RPMI7951 (cell line): ENCODE data around the gene NOB1. TPM values are rescaled to one million over a fixed set of nuclear protein-coding genes. Genes with fewer than 3 reads are reported as not detected.

Experiments used
- DNase-seq: peaks from one replicate; pipeline ENCODE4 v3.0.0-alpha.2; 2012; ENCODE audit warnings: low read depth
- total RNA-seq: library from RNA; depleted of rRNA; stranded (reverse); fragments of >200 nt; shearing (Covaris generic); gene quantifications from 2 replicates; pipeline ENCODE4 v1.2.3, GENCODE V29; 2014

NOB1 gene
- total RNA-seq, 1 experiment from 2014 or later = 26.8 TPM

- DNase-seq = no peak
Measured at GRCh38 chr16:69721441-69721957, 33.2 kb downstream of the NOB1 start.

GRCh38 chr16:69720822-69721430 lies 33.8 kb downstream of the NOB1 start:
- no peak for DNase-seq

- DNase-seq = no peak
Measured at GRCh38 chr16:69718111-69718764, 36.5 kb downstream of the NOB1 start.

GRCh38 chr16:69717066-69717465 lies 37.7 kb downstream of the NOB1 start:
- DNase-seq = no peak

GRCh38 chr16:69712914-69713581 lies 41.7 kb downstream of the NOB1 start:
- no peak for DNase-seq

- no peak for DNase-seq
Measured at GRCh38 chr16:69712277-69712676, 42.4 kb downstream of the NOB1 start.

GRCh38 chr16:69711115-69711740 lies 43.5 kb downstream of the NOB1 start:
- no peak for DNase-seq

GRCh38 chr16:69709456-69710084 lies 45.2 kb downstream of the NOB1 start:
- peak; percentile 69 for DNase-seq

GRCh38 chr16:69707920-69708683 lies 46.6 kb downstream of the NOB1 start:
- DNase-seq = no peak

GRCh38 chr16:69706975-69707340 lies 47.8 kb downstream of the NOB1 start:
- DNase-seq = no peak

- no peak for DNase-seq
Measured at GRCh38 chr16:69706256-69706974, 48.3 kb downstream of the NOB1 start.

GRCh38 chr16:69703638-69704037 lies 51.1 kb downstream of the NOB1 start:
- no peak for DNase-seq

- DNase-seq = no peak
Measured at GRCh38 chr16:69701866-69702265, 52.9 kb downstream of the NOB1 start.

GRCh38 chr16:69701452-69701851 lies 53.3 kb downstream of the NOB1 start:
- DNase-seq = no peak

GRCh38 chr16:69699915-69700314 lies 54.8 kb downstream of the NOB1 start:
- DNase-seq = no peak

GRCh38 chr16:69698404-69698803 lies 56.3 kb downstream of the NOB1 start:
- DNase-seq = no peak

GRCh38 chr16:69693916-69694315 lies 60.8 kb downstream of the NOB1 start:
- no peak for DNase-seq

- DNase-seq = no peak
Measured at GRCh38 chr16:69691980-69692911, 62.5 kb downstream of the NOB1 start.
